ENCODE results near the gene OVCA2.

Gene OVCA2

DNA sequence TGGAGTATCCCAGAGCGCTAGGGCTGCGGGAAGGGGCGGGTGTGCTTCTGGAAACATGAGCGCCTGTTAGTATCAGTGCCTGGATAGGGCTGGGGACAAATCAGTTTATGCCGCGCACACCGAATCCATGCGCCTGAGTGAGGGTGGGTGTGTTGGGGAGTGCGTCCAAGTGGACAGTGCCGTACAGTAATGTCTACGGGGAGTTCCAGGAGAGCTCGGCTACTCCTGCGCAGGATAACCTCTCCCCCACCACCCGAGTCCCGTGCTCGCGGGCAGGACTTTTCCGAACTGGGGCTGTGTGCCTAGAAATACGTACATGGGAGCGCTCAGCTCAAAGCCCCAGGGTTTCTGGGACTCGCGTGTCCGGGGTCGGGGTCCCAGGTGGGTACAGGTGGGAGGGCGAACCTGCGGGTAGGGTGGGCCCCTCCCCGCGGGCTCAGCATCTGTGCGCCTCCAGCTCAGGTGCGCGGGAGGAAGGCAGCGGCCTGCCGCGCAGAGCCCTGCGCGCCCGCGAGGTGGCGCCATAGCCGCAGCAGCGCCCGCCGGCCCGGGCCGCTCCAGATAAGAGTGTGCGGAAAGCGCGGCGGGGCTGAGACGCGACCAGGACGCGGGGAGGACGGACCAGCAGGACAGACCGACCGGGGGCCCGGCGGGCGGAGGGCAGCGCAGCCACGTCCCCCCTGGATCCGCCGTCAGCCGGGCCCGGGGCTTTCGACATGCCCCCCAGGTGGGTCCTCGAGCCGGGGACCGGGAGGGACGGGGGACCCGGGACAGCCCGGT lies 12.9 kb downstream of the OVCA2 start, which contains the start of gene HIC1:
HIC1 (plus strand) TSS at position 592 of the 780 bp plus-strand sequence. CDS start 1,588 bp downstream, outside the sequence.
- DNase-seq, result peak; percentile 77

DNA sequence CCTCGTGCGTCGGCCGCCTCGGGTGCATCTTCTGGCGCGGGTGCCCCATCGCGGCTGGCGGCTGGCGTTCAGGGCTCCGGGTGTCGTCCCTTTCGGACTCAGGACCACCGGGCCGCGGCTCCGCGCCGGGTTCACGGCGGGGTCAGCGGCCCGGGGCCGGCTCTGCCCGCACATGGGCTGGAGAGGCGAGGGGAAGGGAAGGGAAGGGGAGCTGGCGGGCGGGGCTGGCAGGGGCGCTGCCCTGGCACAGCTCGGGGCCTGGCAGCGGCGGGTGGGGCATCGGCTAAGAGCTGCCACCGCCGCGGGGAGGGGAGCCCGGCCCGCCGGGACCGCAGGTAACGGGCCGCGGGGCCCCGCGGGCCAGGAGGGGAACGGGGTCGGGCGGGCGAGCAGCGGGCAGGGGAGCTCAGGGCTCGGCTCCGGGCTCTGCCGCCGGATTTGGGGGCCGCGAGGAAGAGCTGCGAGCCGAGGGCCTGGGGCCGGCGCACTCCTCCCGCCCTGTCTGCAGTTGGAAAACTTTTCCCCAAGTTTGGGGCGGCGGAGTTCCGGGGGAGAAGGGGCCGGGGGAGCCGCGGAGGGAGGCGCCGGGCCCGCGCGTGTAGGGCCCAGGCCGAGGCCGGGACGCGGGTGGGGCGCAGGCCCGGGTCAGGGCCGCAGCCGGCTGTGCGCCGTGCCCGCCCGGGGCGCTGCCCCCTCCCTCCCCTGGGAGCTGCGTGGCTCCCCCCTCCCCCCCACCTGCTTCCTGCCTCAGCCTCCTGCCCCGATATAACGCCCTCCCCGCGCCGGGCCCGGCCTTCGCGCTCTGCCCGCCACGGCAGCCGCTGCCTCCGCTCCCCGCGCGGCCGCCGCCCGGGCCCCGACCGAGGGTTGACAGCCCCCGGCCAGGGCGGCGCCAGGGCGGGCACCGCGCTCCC lies 13.7 kb downstream of the OVCA2 start:
- no peak for DNase-seq

DNA sequence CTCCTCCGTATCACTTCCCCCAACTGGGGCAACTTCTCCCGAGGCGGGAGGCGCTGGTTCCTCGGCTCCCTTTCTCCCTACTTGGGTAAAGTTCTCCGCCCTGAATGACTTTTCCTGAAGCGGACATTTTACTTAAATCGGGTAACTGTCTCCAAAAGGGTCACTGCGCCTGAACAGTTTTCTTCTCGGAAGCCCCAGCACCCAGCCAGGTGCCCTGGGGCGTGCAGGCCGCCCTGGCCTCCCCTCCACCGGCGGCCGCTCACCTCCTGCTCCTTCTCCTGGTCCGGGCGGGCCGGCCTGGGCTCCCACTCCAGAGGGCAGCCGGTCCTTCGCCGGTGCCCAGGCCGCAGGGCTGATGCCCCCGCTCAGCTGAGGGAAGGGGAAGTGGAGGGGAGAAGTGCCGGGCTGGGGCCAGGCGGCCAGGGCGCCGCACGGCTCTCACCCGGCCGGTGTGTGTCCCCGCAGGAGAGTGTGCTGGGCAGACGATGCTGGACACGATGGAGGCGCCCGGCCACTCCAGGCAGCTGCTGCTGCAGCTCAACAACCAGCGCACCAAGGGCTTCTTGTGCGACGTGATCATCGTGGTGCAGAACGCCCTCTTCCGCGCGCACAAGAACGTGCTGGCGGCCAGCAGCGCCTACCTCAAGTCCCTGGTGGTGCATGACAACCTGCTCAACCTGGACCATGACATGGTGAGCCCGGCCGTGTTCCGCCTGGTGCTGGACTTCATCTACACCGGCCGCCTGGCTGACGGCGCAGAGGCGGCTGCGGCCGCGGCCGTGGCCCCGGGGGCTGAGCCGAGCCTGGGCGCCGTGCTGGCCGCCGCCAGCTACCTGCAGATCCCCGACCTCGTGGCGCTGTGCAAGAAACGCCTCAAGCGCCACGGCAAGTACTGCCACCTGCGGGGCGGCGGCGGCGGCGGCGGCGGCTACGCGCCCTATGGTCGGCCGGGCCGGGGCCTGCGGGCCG lies 14.7 kb downstream of the OVCA2 start:
- DNase-seq, result peak; percentile 55

GRCh38 chr17:2057175-2057759 lies 15.4 kb downstream of the OVCA2 start:
- DNase-seq, result no peak

- no peak for DNase-seq
These were observed 16.2 kb downstream of the OVCA2 start for GRCh38 chr17:2057760-2058585.

DNA sequence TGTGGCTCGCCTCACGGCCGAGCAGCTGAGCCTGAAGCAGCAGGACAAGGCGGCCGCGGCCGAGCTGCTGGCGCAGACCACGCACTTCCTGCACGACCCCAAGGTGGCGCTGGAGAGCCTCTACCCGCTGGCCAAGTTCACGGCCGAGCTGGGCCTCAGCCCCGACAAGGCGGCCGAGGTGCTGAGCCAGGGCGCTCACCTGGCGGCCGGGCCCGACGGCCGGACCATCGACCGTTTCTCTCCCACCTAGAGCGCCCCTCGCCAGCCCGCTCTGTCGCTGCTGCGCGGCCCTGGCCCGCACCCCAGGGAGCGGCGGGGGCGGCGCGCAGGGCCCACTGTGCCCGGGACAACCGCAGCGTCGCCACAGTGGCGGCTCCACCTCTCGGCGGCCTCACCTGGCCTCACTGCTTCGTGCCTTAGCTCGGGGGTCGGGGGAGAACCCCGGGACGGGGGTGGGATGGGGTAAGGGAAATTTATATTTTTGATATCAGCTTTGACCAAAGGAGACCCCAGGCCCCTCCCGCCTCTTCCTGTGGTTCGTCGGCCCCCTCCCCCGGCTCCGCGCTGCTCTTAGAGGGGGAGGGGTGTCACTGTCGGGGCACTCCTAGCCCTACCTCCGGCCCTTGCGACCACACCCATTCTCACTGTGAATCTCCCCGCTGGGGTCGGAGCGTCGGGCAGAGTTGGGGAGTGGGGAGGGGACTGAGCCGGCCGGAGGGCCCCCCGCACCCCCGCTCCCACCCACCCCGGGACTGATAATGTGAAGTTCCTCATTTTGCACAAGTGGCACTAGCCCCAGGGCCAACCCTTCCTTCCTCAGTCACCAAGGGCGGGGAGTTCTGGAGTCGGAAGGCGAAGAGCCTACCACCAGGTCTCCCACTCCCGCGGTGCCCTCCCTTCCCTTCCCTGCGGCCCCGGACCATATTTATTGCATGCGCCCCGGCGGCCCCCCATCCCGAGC lies 17.0 kb downstream of the OVCA2 start:
- peak; percentile 42 for DNase-seq

- DNase-seq, result no peak
These were observed 17.9 kb downstream of the OVCA2 start for GRCh38 chr17:2059547-2060384.

GRCh38 chr17:2060385-2060658 lies 18.5 kb downstream of the OVCA2 start:
- no peak for DNase-seq

GRCh38 chr17:2060681-2061440 lies 19.0 kb downstream of the OVCA2 start:
- DNase-seq, result no peak

DNA sequence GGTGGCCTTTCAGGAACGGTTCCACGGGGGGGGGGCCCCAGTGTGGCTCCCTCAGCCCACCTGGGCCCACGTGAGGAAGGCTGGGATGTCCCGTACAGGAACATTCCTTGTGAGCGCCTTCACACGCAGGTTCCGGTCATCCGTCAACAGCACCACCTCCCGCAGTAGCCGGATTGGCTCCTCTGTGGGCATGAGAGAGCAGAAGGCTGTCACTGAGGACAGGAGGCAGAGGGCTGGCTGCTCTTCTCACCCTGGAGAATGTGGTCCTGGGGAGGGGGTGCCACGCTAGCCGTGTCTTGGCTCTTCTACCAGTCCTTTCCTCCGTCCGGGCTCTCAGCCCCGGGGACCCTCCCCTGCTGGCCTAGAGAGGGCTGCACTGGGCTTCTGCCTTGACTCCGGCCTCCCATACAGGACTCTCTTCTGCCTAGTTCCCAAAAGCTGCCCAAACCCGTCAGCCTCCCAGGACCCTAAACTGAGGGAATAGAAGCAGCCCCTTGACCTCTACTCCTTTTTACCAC lies 19.7 kb downstream of the OVCA2 start:
- DNase-seq, result no peak

GRCh38 chr17:2062571-2063183 lies 20.9 kb downstream of the OVCA2 start:
- no peak for DNase-seq

GRCh38 chr17:2063261-2064146 lies 21.7 kb downstream of the OVCA2 start:
- DNase-seq, result no peak

DNA sequence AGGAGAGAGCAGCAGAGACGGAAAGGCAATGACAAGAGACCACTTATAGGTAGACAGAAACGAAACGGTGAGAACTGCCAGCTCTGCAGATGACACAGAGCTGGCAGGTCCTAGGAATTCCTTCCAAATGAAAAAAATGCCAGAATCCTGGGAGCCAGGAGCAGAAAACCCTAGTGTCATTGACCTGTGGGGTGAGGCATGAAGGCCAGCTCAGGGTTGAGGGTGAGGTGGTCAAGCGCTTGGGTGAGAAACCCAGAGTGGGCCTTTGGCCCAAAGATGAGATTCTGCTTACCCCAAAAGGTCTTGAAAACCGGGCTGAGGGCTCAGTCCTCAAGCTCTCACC lies 22.3 kb downstream of the OVCA2 start:
- no peak for DNase-seq

GRCh38 chr17:2064520-2064971 lies 22.7 kb downstream of the OVCA2 start:
- no peak for DNase-seq

DNA sequence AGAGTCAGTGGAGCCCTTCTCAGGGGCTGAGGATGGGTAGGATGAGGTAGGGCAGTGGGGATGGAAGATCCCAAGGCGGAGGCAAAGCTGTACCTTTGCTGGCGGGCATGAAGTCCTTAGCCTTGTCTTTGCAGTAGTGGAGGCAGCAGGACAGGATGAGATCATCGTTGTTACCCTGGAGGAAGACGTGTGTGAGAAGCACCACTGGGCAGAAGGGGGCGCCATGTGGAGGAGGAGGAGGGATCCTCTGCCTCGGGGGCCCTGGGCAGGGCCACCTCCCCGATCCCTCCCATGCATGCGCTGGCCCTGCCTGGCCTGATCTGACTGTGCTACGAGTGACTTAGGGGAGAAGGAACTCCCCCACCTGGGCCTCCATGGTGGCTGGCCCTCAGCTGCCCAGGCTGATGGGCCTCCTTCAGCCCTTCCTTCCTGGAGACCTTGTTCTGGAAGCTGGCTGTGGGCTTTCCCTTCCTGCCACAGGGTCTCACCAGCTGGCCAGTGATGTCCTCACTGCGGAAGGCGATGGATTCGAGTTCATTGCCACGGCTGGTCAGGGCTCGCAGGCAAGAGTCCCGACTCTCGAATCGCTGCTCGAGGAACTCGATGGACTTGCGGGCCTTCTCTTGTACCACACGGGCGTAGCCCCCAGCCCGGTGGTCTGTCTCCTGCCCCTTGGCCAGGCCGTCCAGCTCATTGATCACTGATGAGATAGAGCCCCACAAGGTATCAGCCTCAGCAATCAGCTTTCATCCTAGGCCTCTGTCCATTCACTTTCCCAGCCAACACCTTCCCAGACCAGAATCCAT lies 23.4 kb downstream of the OVCA2 start:
- DNase-seq, result no peak

DNA sequence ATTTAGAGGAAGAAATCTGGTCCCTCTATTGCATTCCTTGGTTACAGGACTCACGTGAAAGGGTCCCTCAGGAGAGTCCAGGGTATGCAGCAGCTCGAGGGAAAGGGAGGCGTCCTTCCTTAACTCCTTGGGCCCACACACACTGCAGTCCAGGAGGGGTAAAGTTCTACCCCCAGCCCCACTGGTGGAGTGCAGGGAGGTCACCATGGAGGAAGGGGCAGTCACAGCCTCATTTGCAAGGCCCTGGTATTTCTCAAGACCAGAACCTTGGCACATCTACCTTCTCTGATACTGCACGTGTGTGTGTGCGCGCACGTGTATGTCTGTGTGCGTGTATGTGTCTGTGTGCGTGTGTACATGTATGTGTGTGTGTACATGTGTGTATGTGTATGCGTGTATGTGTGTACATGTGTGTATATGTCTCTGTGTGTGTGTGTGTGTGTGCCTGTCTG lies 24.2 kb downstream of the OVCA2 start:
- no peak for DNase-seq

Measured in central memory CD4-positive, alpha-beta T cell (primary cell).